ENCODE measurements around the gene USP3.

USP3 gene

DNA sequence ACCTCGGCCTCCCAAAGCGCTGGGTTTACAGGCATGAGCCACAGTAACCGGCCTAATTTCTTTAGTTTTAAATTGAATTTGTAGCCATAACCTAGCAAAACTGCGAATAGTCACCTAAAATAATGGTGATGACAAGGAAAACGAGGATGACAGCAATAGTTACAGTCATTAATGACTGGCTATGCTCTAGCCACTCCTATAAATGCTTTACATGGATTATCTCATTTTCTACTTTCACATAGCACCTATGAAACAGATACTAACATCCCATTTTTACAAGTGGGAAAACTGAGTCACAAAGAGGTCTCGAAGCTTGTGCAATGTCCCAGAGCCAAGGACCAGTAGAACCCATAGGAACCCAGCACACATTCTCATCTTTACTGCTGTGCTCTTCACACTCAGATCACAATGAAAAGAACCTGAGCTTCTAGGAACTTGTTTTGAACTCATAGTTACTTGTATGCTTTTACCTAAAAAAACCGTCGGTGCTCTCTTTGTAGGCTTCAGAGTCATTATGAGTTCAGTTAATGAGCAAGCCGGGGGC is 132.2 kb downstream of the USP3 start:
- Histone ChIP-seq H3K27me3 (ENCODE audit: control insufficient read depth, low read length) (no peaks in the 10 kb centered on the region), H3K4me2 (ENCODE audit: low read length) (no peak overlapping the region), H3K9me2 (replicated peaks; ENCODE audit: control insufficient read depth, low read length) (no peaks in the 10 kb centered on the region), H3K79me2 (ENCODE audit: control insufficient read depth, low read length) (no peaks in the 10 kb centered on the region), H3K9me3 (ENCODE audit: control insufficient read depth, insufficient read depth, low read length) (no peaks in the 10 kb centered on the region), H3K27ac (ENCODE audit: low read depth, low read length) (no peak overlapping the region), H3F3A (ENCODE audit: control insufficient read depth, insufficient read depth) (no peaks in the 10 kb centered on the region), H4K20me1 (ENCODE audit: control insufficient read depth, insufficient read depth, low read depth, low read length) (no peaks in the 10 kb centered on the region), H3K4me3 (ENCODE audit: low read length) (no peak overlapping the region), H3K36me3 (ENCODE audit: control insufficient read depth, low read length) (peaks cover 72% of the 10 kb centered on the region), H3K4me1 (ENCODE audit: control insufficient read depth, low read length) (no peaks in the 10 kb centered on the region)
- TF ChIP-seq EZH2phosphoT487 (IDR thresholded peaks at IDR 0.05; ENCODE audit: borderline replicate concordance, low read length) = no peak
- no peak for TF ChIP-seq CTCF (IDR thresholded peaks at IDR 0.05; ENCODE audit: low read depth, low read length, poor library complexity, severe bottlenecking)

DNA sequence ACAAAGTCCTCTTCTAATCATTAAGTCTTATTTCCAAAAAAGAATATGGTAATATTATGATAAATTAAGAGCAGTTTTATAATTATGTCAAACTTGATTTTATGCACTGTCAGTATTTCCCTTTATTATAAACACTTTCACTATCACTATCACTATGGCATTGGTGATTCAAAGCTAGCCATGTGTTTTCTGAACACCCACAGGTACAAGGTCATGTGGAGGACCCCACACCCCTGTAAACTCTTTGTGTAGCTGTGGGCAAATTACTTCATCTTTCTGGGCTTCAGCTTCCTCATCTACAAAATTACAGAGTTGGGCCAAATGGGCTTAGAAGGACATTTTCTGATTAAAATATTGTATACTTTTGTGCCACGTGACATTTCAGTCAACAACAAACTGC is 134.4 kb downstream of the USP3 start:
- TF ChIP-seq EZH2phosphoT487 (IDR thresholded peaks at IDR 0.05; ENCODE audit: borderline replicate concordance, low read length) = no peak
- TF ChIP-seq CTCF (IDR thresholded peaks at IDR 0.05; ENCODE audit: low read depth, low read length, poor library complexity, severe bottlenecking) = no peak
- H3F3A ChIP-seq (ENCODE audit: control insufficient read depth, insufficient read depth) = no peaks in the 10 kb centered on the region
- no peaks in the 10 kb centered on the region for H3K27me3 ChIP-seq (ENCODE audit: control insufficient read depth, low read length)
- H3K9me2 ChIP-seq (replicated peaks; ENCODE audit: control insufficient read depth, low read length) = no peaks in the 10 kb centered on the region
- H3K4me3 ChIP-seq (ENCODE audit: low read length) = no peak overlapping the region
- no peaks in the 10 kb centered on the region for H3K79me2 ChIP-seq (ENCODE audit: control insufficient read depth, low read length)
- H3K9me3 ChIP-seq (ENCODE audit: control insufficient read depth, insufficient read depth, low read length) = no peaks in the 10 kb centered on the region
- H3K27ac ChIP-seq (ENCODE audit: low read depth, low read length) = no peak overlapping the region
- H3K4me1 ChIP-seq (ENCODE audit: control insufficient read depth, low read length) = no peaks in the 10 kb centered on the region
- H3K36me3 ChIP-seq (ENCODE audit: control insufficient read depth, low read length) = peaks cover 67% of the 10 kb centered on the region
- H4K20me1 ChIP-seq (ENCODE audit: control insufficient read depth, insufficient read depth, low read depth, low read length) = no peaks in the 10 kb centered on the region
- no peak overlapping the region for H3K4me2 ChIP-seq (ENCODE audit: low read length)

DNA sequence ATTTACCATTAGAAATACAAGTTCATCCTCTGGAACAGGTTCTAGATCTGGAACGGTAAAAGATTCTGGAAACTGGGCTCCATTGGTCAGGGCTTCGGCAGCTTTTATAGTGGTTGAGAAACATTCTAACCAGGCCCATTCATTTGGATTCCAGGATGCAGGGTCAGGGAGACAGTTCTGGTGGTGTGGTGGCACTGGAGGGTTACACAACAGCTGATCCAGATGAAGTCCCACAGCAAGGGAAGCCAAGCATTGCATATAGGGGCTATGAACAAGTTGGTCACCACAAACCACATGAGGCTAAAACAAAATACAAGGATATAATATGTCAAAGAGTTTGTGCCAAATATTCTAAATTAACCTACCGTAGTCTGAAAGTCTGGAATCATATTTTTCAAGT is 135.8 kb downstream of the USP3 start:
- H3K4me2 ChIP-seq (ENCODE audit: low read length) = no peak overlapping the region
- H3K9me2 ChIP-seq (replicated peaks; ENCODE audit: control insufficient read depth, low read length) = no peaks in the 10 kb centered on the region
- H3K27me3 ChIP-seq (ENCODE audit: control insufficient read depth, low read length) = no peaks in the 10 kb centered on the region
- H3K36me3 ChIP-seq (ENCODE audit: control insufficient read depth, low read length) = peaks cover 68% of the 10 kb centered on the region
- TF ChIP-seq CTCF (IDR thresholded peaks at IDR 0.05; ENCODE audit: low read depth, low read length, poor library complexity, severe bottlenecking) = no peak
- TF ChIP-seq EZH2phosphoT487 (IDR thresholded peaks at IDR 0.05; ENCODE audit: borderline replicate concordance, low read length) = no peak
- H4K20me1 ChIP-seq (ENCODE audit: control insufficient read depth, insufficient read depth, low read depth, low read length) = no peaks in the 10 kb centered on the region
- no peaks in the 10 kb centered on the region for H3K9me3 ChIP-seq (ENCODE audit: control insufficient read depth, insufficient read depth, low read length)
- no peaks in the 10 kb centered on the region for H3K79me2 ChIP-seq (ENCODE audit: control insufficient read depth, low read length)
- no peaks in the 10 kb centered on the region for H3F3A ChIP-seq (ENCODE audit: control insufficient read depth, insufficient read depth)
- no peaks in the 10 kb centered on the region for H3K4me1 ChIP-seq (ENCODE audit: control insufficient read depth, low read length)
- no peak overlapping the region for H3K4me3 ChIP-seq (ENCODE audit: low read length)
- H3K27ac ChIP-seq (ENCODE audit: low read depth, low read length) = no peak overlapping the region

All from DOHH2 (cell line).